GM13976 (cell line): ENCODE data around the gene RAB21.

ENCODE experiments used
- DNase-seq: peaks from one replicate; pipeline ENCODE4 v3.0.0; 2012; ENCODE audit warnings: low spot score
- CTCF ChIP-seq: IDR thresholded peaks from 2 replicates; pipeline ENCODE4 v1.5.1; 2012; ENCODE audit warnings: borderline replicate concordance, mild to moderate bottlenecking; ENCODE audit not compliant: insufficient read depth; ENCODE audit errors: extremely low read depth, missing control alignments, control extremely low read depth
- in situ Hi-C: fragments of 300-500 bp; cut with MboI; formaldehyde crosslinking; loops from one replicate; pipeline ENCODE4 v1.12.0; 2022; ENCODE audit warnings: low sequenced_read_pairs, mixed read lengths, inconsistent platforms; ENCODE audit not compliant: unreplicated experiment

RAB21 gene

GRCh38 chr12:71763677-71764379, 9.2 kb downstream of the RAB21 start:
- TF ChIP-seq CTCF: no peak
- in situ Hi-C loops: no loop called here
- DNase-seq: no peak

- in situ Hi-C loops: no loop called here
- TF ChIP-seq CTCF: no peak
- DNase-seq: no peak
Observed at GRCh38 chr12:71764587-71765321, 10.1 kb downstream of the RAB21 start.

- TF ChIP-seq CTCF: no peak
- DNase-seq: no peak
- in situ Hi-C loops: no loop called here
Observed at GRCh38 chr12:71766202-71766601, 11.5 kb downstream of the RAB21 start.

GRCh38 chr12:71767183-71767582, 12.5 kb downstream of the RAB21 start:
- no peak for TF ChIP-seq CTCF

GRCh38 chr12:71768900-71769299, 14.2 kb downstream of the RAB21 start:
- DNase-seq: no peak
- no peak for TF ChIP-seq CTCF
- in situ Hi-C loops: no loop called here

More at GRCh38 chr12:71767183-71767582, 12.5 kb downstream of the RAB21 start:
- in situ Hi-C loops: no loop called here
- DNase-seq: no peak

GRCh38 chr12:71771069-71771468, 16.4 kb downstream of the RAB21 start:
- TF ChIP-seq CTCF: no peak
- no peak for DNase-seq
- in situ Hi-C loops: no loop called here
